NCI-H1048 (cell line): ENCODE measurements around the gene TANC1.

Experiments
- DNase-seq: peaks from one replicate; lab custom pipeline; 2025; lab: John Stamatoyannopoulos, UW

TANC1 gene

DNA sequence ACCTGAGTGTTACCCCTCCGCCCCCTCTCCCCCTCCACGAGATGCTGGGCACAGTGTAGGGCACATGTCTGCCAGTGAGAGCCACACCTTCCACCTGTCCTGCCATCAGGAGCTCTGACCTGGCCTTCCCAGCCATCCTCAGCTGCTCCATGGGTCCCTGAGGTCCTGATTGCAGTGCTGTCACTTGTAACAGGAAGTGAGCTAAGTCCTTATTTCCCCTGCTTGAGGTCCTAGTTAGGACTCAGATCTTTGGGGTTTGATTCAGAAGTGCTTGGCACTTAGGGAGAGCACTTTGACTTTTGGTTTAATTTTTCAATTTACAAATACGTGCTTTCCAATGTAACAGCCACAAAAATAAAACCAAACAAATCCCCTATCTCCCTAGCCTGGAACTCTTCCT lies 192.5 kb downstream of the TANC1 start:
- no peak for DNase-seq

DNA sequence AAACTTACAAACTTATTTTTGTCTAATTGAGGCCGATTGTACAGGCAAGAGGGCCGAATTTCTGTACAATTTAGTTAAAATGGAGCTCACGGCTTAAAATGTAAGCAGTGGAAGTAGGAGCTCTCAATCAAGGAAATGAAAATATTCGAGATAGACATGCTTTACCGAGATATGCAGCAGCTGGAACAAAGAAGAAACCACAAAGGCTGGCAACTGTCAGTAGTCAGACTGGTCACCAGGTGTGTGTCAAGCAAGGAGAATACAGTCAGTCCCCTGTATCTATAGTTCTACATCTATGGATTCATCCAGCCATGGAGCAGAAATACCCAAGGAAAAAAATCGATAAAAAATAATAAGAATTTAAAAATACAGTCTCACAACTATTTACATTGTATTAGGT lies 195.5 kb downstream of the TANC1 start:
- no peak for DNase-seq

DNA sequence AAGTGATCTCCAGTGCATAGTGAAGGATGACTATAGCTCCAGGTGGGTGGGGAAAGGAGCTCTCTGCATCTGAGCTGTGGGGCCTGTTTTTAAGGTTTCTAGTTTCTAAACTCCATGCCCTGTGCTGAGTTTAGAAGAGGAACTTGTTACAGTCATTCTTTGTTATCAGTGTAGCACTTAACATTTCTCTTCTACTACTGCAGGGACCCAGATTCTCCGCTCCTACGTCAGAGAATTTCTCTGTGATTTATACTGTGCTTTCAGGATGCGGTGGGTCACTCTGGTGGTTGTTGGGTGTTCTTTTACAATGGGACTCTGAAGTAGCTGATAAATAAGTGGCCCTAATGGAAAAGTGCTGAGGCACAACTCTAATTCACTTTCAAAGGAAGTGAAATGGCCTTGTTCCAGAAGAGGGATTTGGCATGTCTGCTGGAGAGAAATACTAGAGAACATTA lies 196.0 kb downstream of the TANC1 start:
- DNase-seq: no peak

DNA sequence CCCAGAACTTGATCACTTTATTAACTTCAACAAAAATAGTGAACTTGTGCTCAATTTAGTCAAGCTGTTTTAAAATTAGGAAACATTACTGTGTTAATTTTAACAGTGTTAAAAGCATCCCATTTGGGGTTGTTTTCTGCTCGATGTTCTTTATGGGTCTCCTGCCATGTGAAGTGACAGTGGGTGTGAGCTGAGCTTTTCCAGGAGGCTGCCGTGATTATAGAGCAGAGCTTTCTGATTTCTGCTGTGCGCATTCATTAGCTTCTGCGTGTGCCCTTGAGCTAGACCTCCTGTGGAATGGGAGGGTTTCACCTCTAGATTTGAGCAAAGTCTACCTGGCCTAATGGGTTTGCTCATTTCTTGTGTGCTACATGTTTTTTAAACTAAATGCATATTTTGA lies 196.6 kb downstream of the TANC1 start:
- DNase-seq: no peak

DNA sequence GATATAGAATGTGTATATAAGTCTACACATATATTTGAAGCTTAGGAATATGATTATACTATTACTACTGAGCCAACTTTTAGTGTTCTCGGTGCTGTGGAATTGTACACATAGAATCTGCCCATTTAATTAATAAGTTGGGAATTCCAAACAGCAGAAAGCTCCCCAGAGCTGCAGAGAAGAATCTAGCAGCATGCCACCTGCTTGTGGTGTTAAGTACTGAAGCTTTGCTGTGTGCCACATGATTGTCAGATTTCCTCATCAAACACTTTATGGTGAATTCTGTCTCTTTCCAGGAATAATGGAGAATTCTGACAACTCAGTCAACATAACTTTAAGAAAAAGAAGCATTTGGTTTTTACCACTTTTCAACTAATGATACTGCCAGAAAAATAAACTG lies 200.3 kb downstream of the TANC1 start:
- no peak for DNase-seq

DNA sequence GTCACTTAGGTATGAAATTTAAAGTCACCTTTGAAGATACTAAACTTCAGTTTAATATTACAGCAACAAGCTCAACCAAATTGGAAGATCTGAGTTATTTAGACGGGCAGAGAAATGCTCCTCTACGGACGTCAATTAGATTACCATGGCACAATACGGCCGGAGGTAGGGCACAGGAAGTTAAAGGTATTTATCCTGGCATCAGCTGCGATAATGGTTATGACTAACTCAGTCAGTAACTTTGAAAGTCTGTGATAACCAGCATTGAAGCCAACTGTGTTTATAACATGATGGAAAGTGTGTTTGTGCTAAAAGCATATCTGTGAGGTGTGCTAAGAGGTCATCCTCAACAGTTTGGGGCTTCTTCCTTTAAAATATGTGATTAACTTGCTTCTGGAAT lies 200.7 kb downstream of the TANC1 start:
- no peak for DNase-seq

DNA sequence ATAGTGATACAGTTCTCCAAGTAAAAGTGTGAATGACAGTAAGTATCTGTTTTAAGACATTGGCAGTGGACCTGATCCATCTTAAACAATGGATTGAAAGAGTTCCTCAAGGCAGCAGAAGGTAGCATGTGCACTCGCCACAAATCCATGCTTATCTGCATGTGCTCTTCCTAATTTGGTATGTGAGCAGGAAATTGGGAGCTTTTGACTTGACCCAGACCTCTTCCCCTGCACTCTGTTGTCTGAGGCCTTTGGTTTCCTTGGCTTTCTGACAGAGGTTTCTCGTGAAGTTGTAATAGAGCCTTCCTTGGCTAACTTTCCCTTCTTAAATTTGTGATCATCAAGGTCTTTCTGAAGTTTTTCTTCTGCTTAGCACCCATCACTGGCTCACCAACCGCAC lies 204.0 kb downstream of the TANC1 start:
- no peak for DNase-seq

DNA sequence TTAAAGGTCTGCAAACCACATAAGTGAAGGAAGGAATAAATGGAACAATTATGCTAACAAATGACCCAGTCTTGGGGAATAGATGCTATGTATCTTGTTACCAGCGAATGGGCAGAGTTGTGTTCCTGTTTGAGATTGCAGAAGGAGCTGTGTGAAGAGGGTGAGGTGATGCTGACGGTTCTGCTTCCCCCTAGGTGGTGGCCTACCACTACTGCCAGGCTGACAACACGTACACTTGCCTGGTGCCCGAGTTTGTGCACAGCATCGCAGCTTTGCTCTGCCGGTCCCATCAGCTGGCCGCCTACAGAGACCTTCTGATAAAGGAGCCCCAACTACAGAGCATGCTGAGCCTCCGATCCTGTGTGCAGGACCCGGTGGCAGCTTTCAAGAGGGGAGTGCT lies 206.3 kb downstream of the TANC1 start:
- no peak for DNase-seq

DNA sequence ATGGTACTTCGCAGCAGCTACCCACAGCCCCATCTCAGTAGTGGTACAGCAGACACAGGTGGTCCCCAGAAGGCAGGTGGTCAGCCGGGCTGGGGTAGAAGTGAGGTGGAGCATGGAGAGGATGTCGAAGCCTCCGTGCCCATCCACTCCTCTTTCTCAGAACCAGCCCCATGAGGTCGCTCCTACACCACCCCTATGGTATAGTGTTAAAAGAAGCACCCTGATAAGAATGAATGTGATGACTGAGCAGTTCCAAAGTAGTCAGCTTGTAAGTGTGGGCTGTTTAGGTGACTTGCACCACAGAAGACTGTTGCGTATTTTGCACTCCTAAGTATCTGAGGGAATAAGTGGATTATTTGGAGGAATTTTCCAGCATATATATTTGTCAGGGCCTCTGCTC lies 206.7 kb downstream of the TANC1 start:
- no peak for DNase-seq

DNA sequence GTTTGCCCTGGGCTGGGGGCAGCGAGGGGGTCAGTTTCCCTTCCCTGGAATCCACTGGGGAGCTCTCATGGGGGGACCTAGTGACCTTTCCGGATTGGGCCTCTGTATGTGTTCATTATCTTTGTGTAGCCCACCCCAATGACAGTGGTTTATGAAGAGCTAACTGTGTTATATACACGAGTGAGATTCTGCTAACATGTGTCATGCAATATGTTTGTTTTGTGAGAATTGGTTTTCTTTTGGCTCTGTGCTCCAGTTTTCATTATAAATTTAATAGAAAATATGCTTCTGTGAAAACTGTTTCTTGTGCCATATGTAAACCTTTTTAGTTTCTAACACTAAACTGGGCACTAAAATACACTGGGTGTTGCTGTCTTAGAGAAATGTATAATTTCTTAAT lies 207.5 kb downstream of the TANC1 start:
- no peak for DNase-seq

DNA sequence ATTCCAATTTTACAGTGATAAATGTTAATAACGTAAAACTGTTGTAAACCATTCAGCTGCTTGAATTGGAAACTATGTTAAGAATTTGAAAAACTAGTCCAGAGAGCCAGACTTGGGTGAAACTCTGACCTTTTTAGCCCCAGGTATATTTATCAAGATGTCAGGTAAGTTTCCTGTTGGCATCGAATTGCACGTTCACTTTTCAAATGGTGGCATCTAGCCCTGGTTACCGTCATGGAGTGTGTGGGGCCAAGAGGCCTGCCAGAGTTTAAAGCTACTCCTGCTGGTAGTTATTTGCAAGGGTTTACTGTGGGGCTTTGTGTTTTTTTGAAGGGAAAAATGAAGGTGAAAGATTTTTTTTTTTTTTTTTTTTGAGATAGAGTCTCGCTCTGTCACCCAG lies 208.1 kb downstream of the TANC1 start:
- DNase-seq: no peak

DNA sequence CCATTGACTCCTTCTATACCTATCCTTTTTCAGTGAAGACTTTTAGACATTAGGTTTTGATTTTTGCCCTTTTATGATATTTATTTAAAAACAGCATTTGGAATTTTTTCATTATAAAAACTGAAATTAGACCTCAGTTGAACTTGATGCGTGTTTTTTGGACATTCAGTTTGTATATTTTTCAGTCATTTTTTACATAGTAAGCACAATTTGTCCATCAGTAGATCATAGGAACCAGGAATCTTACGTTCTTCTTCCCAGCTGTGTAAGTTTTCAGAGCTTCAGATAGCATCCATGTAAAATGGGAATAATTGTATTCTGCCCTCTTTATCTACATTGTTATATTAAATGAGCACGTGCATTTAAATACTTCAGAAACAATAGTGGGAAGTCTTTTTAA lies 208.9 kb downstream of the TANC1 start:
- DNase-seq: no peak

DNA sequence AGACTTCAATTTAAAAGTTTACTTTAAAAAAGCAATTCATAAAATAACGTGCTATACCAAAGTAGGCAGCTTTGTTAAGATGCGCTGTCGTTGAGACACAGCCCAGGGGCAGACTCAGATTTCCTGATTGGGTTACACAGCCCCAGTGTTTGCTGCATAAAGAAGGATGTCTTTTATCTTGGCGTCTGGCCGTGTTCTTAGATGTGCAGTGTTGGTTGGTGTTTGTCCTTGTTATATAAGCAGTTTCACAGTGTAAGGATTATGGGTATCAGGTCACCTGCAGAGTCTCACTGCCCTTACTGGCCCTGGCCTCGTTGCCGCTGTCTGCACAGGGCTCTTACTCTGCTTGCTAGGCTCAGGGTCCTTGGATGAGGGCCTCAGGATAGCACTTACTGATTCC lies 209.5 kb downstream of the TANC1 start:
- DNase-seq: no peak

DNA sequence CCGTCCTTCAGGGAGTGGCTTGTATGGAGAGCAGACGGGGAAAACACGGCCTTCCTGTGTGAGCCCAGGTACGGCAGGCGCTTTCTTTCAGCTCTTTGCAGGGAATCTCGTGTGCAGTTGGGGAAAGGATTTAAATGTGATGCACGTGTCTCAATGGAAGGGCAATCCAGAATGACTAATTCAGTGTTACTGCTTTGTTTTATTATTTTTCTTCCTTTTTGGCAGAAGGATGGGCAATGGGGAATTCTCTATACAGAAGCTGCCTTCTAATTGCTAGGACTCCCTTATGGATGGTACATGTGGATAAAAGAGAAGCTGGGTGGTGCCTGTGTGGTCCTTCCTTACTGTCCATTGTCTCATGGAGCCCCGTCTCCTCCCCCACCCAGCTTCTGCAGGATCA lies 210.7 kb downstream of the TANC1 start:
- DNase-seq: no peak

DNA sequence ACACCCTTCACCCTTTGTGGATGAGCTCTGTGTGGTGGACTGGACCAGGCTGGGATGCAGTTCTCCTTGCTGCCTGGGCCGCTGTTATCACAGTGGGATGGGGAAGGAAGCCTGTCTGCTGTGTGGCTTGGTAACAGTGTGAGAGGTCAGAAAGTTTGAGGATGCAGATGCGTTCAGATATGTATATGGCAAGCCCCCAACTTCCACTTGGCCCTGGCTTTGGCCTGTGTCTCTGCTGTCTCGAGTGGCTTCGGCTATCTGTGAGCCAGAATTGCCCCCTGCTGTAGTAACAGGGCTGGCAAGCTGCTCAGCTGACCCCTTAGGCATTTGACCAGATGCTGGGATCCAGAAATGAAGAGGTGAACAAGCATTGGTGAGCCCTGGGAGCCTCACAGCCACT lies 211.3 kb downstream of the TANC1 start:
- DNase-seq: no peak

DNA sequence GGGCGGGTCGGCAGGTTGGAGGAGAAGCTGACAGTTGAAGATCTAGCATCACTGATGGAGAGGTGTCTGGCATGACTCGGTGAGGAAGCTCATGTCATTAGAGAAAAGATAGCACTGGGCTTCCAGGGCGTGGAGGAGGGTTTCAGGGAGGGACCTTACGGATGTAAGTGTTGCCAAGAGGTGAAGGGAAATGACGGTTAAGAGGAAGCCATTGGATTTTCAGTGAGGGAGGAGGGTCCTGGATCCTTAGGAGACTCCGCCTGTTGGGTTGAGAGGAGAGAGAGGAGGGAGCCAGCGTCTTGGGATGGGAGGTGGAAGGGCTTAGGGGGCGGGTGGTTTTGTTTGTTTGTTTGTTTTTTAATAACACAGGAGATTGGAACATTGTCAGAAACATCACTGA lies 214.9 kb downstream of the TANC1 start:
- no peak for DNase-seq

DNA sequence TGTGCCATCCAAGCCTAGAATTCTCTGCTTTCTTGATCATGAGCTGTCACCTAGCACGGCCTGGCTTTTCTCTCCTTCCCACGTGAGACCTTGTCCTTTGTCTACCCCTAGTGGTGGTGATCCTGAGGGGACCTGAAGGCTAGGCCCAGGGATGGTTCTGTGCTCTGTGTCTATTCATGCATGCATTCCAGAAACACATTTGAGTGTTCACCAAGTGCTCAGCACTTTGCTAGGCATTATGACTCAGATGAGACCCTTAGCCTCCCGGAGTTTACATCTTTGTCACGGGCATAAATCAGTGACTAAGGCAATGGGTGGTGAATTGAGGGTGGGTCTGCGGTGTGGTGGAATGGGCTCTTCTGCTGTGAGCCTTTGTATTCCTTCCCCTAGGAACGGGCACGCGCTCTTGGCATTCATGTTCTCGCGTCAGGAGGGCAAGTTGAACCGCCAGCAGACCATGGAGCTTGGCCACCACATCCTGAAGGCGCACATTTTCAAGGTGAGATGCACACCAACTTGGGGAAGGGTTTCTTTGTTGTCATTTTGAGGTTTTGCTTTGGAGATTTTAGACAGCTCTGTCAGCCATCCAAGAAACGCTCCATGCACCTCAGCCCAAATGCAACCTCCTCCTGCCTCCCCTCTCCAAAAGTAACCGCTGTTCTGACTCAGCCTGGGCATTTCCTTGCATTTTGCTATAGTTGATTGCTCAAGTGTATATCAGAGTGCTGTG lies 217.1 kb downstream of the TANC1 start:
- no peak for DNase-seq

DNA sequence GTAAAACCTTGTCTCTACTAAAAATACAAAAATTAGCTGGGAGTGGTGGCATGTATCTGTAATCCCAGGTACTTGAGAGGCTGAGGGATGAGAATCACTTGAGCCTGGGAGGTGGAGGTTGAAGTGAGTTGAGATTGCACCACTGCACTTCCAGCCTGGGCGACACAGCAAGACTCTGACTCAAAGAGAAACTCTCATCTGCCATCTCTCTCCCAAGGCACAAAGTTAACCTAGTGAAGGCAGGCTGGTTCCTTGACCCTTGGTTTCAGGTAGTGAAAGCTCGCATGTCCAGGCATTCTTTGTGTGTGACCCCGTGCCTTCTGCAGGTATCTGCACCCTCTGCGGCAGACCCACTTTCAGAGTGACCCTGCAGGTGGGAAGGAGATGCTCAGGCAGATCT lies 218.0 kb downstream of the TANC1 start:
- DNase-seq: no peak

DNA sequence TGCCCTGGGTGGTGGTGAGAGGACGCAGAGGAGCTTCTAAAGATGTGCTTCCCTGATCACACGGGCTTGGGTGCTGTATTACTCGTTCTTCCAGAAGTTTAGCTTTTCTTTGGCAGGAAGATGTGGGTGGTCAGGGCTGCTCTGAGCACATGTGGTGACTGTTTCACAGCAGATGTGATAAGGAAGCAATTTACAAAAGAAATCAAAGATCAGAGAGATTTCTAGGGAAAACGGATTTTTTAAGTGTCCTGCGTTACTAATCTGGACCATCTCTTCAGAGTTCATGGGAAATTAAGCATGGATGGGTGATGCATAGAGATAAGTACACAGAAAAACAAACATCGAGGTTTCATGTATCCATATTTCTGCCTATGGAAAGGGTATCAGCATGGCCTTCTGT lies 218.7 kb downstream of the TANC1 start:
- DNase-seq: no peak

DNA sequence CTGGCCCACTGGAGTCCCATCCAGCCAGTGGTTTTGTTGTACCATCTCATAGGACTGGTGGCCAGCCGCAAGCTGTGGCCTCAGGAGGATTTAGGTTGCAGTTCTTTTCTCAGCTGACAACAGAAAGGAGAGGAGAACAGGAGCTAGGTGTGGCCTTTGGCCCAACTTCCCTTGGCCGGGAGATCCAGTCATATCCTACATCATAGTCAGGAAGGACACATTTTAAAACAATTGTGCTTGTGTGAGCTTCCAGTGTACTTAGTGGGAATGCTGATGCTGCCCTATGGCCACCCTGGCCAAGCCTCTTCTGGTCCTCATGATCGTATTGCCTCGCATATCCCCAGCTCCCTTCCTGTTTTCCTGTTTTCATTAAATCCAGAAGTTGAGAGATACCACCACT lies 220.0 kb downstream of the TANC1 start:
- no peak for DNase-seq

DNA sequence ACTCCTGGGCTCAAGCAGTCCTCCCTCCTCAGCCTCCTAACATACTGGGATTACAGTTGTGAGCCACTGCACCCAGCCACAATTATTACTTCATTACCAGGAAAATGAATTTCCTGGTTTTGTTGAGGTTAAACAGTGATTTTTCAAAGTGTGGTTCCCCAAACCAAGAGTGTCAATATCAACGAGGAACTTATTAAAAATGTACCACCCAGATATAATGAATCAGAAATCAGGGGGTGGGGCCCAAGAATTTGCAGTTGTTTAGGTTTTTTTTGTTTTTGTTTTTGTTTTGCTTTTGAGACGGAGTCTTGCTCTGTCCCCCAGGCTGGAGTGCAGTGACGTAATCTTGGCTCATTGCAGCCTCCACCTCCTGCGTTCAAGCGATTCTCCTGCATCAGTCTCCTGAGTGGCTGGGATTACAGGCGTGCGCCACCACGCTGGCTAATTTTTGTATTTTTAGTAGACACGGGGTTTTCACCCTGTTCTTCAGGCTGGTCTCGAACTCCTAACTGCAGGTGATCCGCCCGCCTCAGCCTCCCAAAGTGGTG lies 224.0 kb downstream of the TANC1 start:
- DNase-seq: no peak

DNA sequence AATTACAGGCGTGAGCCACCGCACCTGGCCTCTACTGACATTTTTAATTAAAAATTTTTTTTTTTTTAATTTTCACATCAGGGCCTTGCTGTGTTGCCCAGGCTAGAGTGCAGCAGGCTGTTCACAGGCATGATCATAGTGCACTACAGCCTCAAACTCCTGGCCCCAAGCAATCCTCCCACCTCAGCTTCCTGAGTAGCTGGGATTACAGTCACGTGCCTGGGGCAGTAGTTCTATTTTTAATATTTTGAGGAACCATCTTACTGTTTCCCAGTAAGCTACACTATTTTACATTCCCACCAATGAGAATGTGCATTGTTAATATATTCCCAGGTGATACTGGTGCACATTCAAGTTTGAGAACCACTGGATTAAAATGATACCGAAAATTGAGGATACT lies 225.4 kb downstream of the TANC1 start:
- DNase-seq: no peak

DNA sequence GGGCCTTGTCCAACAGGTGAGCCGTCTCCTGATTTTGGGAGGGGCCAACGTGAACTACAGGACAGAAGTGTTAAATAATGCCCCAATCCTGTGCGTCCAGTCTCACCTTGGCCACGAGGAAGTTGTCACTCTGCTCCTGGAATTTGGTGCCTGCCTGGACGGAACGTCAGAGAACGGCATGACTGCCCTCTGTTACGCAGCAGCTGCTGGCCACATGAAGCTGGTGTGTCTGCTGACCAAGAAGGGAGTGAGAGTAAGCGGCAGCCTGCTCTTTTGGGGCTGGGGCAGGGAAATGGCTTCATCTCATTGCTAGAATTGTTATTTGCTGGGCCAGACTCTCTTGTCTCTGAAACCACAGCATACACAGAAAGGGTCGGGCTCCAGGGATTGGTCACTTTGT lies 225.8 kb downstream of the TANC1 start:
- no peak for DNase-seq

DNA sequence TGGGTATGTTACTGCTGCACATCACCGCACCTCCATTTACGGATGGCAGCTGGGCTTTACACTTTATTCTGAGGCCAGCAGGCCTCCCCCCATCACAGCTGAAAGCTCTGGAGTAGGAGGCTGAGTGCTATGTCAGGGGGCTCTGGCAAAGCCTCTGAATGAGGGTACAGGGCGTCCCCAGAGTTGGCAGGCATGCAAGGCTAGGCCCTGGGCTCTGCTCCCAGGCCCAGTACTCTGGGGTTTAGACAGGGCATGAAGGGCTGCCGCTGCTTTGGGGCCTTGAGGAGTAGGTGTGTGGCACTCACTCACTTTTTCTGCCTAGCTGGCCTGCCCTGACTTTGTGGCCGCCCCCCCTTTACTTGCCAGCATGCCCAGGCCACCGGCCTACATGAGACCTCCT lies 227.3 kb downstream of the TANC1 start:
- no peak for DNase-seq
